Thyroid gland (tissue), 4 donors: ENCODE measurements around the gene TTC3.

Experiments
- CTCF ChIP-seq, 6 experiments: fragments of 200-600 bp in 3 of 6; fragments of 450-650 bp in 3 of 6; sonication (generic) in 3 of 6; IDR thresholded peaks; one replicate each; pipeline ENCODE4 v1.5.1; 2016 to 2019; ENCODE audit warnings: antibody characterized with exemption in 6 of 6, mild to moderate bottlenecking in 2 of 6, inconsistent platforms in 1 of 6, moderate library complexity in 1 of 6
- POLR2A ChIP-seq, 2 donors: fragments of 450-650 bp; IDR thresholded peaks; one replicate each; pipeline ENCODE4 v1.6.1; 2017; ENCODE audit warnings: antibody characterized with exemption in 2 of 2, mild to moderate bottlenecking in 2 of 2, moderate library complexity in 1 of 2

GRCh38 chr21:37219761-37220432 is 146.8 kb downstream of the TTC3 start:
- TF ChIP-seq POLR2A (IDR thresholded peaks at IDR 0.05) (no peak), CTCF (IDR thresholded peaks at IDR 0.05) (no peak)
